Gastrocnemius medialis (tissue), 4 donors: Measurements from ENCODE around the gene TM4SF1. TPM values are rescaled to one million over a fixed set of nuclear protein-coding genes. Genes with fewer than 3 reads are reported as not detected.

Source experiments
- ATAC-seq, 2 donors: fragments of 150-250 bp; one replicate each; pipeline ENCODE4 v1.9.1; 2016
- DNase-seq, 2 donors: peaks; one replicate each; pipeline ENCODE4 v3.0.0-alpha.2; 2019
- H3K27ac ChIP-seq, 4 donors: fragments of 200-600 bp; sonication (generic); 1 replicate in 1 of 4; 2 replicates in 3 of 4; pipeline ENCODE4 v1.5.1; 2016 to 2018; ENCODE audit warnings: mild to moderate bottlenecking in 2 of 4, moderate library complexity in 1 of 4
- H3K27me3 ChIP-seq, 3 donors: fragments of 200-600 bp; sonication (generic) in 2 of 3; 1 replicate in 1 of 3; 2 replicates in 2 of 3; pipeline versions ENCODE4 v1.5.1 to v1.6.0; 2016 to 2019; ENCODE audit warnings: mild to moderate bottlenecking in 1 of 3, moderate library complexity in 1 of 3
- H3K36me3 ChIP-seq, 2 donors: fragments of 200-600 bp; sonication (generic) in 1 of 2; one replicate each; pipeline ENCODE4 v1.5.1; 2017 to 2018
- H3K4me1 ChIP-seq, 2 donors: fragments of 200-600 bp; sonication (generic) in 1 of 2; one replicate each; pipeline ENCODE4 v1.5.1; 2016 to 2017; ENCODE audit warnings: mild to moderate bottlenecking in 2 of 2
- H3K4me3 ChIP-seq, 4 donors: fragments of 200-600 bp; sonication (generic) in 3 of 4; 1 replicate in 1 of 4; 2 replicates in 3 of 4; pipeline ENCODE4 v1.5.1; 2016 to 2019; ENCODE audit warnings: mild to moderate bottlenecking in 2 of 4
- H3K9me3 ChIP-seq, 3 donors: fragments of 200-600 bp; sonication (generic) in 2 of 3; 1 replicate in 1 of 3; 2 replicates in 2 of 3; pipeline ENCODE4 v1.5.1; 2016 to 2019
- CTCF ChIP-seq, 5 experiments: fragments of 450-650 bp in 3 of 5; fragments of 200-600 bp in 2 of 5; sonication (generic) in 2 of 5; IDR thresholded peaks in 4 of 5; conservative IDR thresholded peaks in 1 of 5; 1 replicate in 4 of 5; 2 replicates in 1 of 5; pipeline ENCODE4 v1.5.1; 2016 to 2019; ENCODE audit warnings: antibody characterized with exemption in 5 of 5, mild to moderate bottlenecking in 3 of 5, moderate library complexity in 3 of 5
- POLR2A ChIP-seq, 2 donors: fragments of 450-650 bp; IDR thresholded peaks; one replicate each; pipeline ENCODE4 v1.6.1; 2017; ENCODE audit warnings: antibody characterized with exemption in 2 of 2, mild to moderate bottlenecking in 2 of 2, moderate library complexity in 2 of 2
- in situ Hi-C, 4 donors: fragments of 200-750 bp; cut with MboI; loops; one replicate each; pipeline versions ENCODE4 v1.15.0 to v1.8.0; 2017; ENCODE audit warnings: low sequenced_read_pairs in 4 of 4
- intact Hi-C: fragments of 100-400 bp; cut with DNase I; formaldehyde crosslinking; loops from one replicate; pipeline ENCODE4 v1.15.1; 2023; ENCODE audit warnings: low total_unique reads
- total RNA-seq, 4 donors: library from RNA; depleted of rRNA; stranded (reverse); fragments of >200 nt; gene quantifications; one replicate each; pipeline versions ENCODE4 v1.1.0 to v1.2.3, GENCODE V29; 2016

The TM4SF1 gene
- total RNA-seq, 4 donors from 2014 or later: 23.0 to 43.8 (median 38.6) TPM

GRCh38 chr3:149388531-149389417 is 11.3 kb upstream of the TM4SF1 start:
- DNase-seq: no peak
- ATAC-seq: no peak
- Histone ChIP-seq H3K4me3 (no peak overlapping the region), H3K4me1 (peaks cover 7% of the 10 kb centered on the region in 2 donors), H3K9me3 (no peaks in the 10 kb centered on the region), H3K36me3 (no peaks in the 10 kb centered on the region), H3K27me3 (no peaks in the 10 kb centered on the region), H3K27ac (peak overlapping the region in 2 of 4 donors; percentile 60 to 68)
- intact Hi-C loops (loop anchor here (5.0 kb wide), 1 partner anchor 36 kb away; no protein-coding TSS in a partner anchor), in situ Hi-C loops (loop anchor here in 1 of 4 donors (25.0 kb wide), 1 partner anchor 99 kb away; no protein-coding TSS in a partner anchor)
- TF ChIP-seq POLR2A (IDR thresholded peaks at IDR 0.05) (no peak), CTCF (IDR thresholded peaks at IDR 0.05 in 4 of 5, conservative IDR thresholded peaks at IDR 0.05 in 1 of 5) (no peak)

GRCh38 chr3:149388001-149388440 is 10.6 kb upstream of the TM4SF1 start:
- intact Hi-C loops: loop anchor here (5.0 kb wide), 1 partner anchor 36 kb away; no protein-coding TSS in a partner anchor
- no peak for ATAC-seq
- Histone ChIP-seq H3K27me3 (no peaks in the 10 kb centered on the region), H3K27ac (peak overlapping the region; percentile 60 to 70 (median 68)), H3K36me3 (no peaks in the 10 kb centered on the region), H3K9me3 (no peaks in the 10 kb centered on the region), H3K4me1 (peaks cover 4 to 7% of the 10 kb centered on the region in 2 donors), H3K4me3 (no peak overlapping the region)
- TF ChIP-seq POLR2A (IDR thresholded peaks at IDR 0.05) (no peak), CTCF (IDR thresholded peaks at IDR 0.05 in 4 of 5, conservative IDR thresholded peaks at IDR 0.05 in 1 of 5) (no peak)
- in situ Hi-C loops: loop anchor here in 1 of 4 donors (25.0 kb wide), 1 partner anchor 99 kb away; no protein-coding TSS in a partner anchor
- DNase-seq: no peak

GRCh38 chr3:149386299-149386606 is 8.8 kb upstream of the TM4SF1 start:
- ATAC-seq (no peak), DNase-seq (no peak)
- peak overlapping the region; percentile 60 to 70 (median 68) for H3K27ac ChIP-seq
- intact Hi-C loops: loop anchor here (5.0 kb wide), 1 partner anchor 34 kb away; no protein-coding TSS in a partner anchor
- no peak overlapping the region for H3K4me3 ChIP-seq
- H3K36me3 ChIP-seq: no peaks in the 10 kb centered on the region
- in situ Hi-C loops: loop anchor here in 1 of 4 donors (25.0 kb wide), 1 partner anchor 101 kb away; no protein-coding TSS in a partner anchor
- no peaks in the 10 kb centered on the region for H3K27me3 ChIP-seq
- peaks cover 4 to 7% of the 10 kb centered on the region in 2 donors for H3K4me1 ChIP-seq
- H3K9me3 ChIP-seq: no peaks in the 10 kb centered on the region
- TF ChIP-seq POLR2A (IDR thresholded peaks at IDR 0.05): no peak
- TF ChIP-seq CTCF (IDR thresholded peaks at IDR 0.05 in 4 of 5, conservative IDR thresholded peaks at IDR 0.05 in 1 of 5): no peak

- no peaks in the 10 kb centered on the region for H3K27me3 ChIP-seq
- no peak for DNase-seq
- no peaks in the 10 kb centered on the region for H3K9me3 ChIP-seq
- in situ Hi-C loops (loop anchor here in 1 of 4 donors (25.0 kb wide), 1 partner anchor 102 kb away; no protein-coding TSS in a partner anchor), intact Hi-C loops (loop anchor here (5.0 kb wide), 1 partner anchor 33 kb away; no protein-coding TSS in a partner anchor)
- peaks cover 4 to 7% of the 10 kb centered on the region in 2 donors for H3K4me1 ChIP-seq
- no peak for TF ChIP-seq POLR2A (IDR thresholded peaks at IDR 0.05)
- TF ChIP-seq CTCF (IDR thresholded peaks at IDR 0.05 in 4 of 5, conservative IDR thresholded peaks at IDR 0.05 in 1 of 5): no peak
- peak overlapping the region; percentile 60 to 70 (median 68) for H3K27ac ChIP-seq
- ATAC-seq: no peak
- no peak overlapping the region for H3K4me3 ChIP-seq
- H3K36me3 ChIP-seq: no peaks in the 10 kb centered on the region
These were observed 8.3 kb upstream of the TM4SF1 start for GRCh38 chr3:149385617-149386298.
